AG04450 (cell line): Measurements from ENCODE around the gene PCAT6. TPM values are rescaled to one million over a fixed set of nuclear protein-coding genes. Genes with fewer than 3 reads are reported as not detected.
A peak's percentile ranks its signal among the peaks of the same experiment; 100 is the strongest.

Experiments
- CTCF ChIA-PET: fragments of 300-600, 350-600 bp; formaldehyde crosslinking; extraction: SDS; loops from one replicate; lab custom pipeline; 2022; ENCODE audit warnings: antibody characterized with exemption, inconsistent platforms; lab: Charles Lee
- POLR2A ChIA-PET: fragments of 350-600 bp; formaldehyde crosslinking; extraction: SDS; loops from one replicate; lab custom pipeline; 2021; ENCODE audit warnings: antibody characterized with exemption, inconsistent platforms; lab: Yijun Ruan, JAX
- DNase-seq: peaks from one replicate; pipeline ENCODE4 v3.0.0-alpha.2; 2011; ENCODE audit warnings: low read depth, low spot score
- H3K27ac ChIP-seq: one replicate; pipeline ENCODE4 v1.5.1; 2012; ENCODE audit warnings: low read depth, low read length, control low read depth
- H3K27me3 ChIP-seq: one replicate; pipeline ENCODE4 v1.6.0; 2012; ENCODE audit warnings: low read length; ENCODE audit not compliant: control insufficient read depth, insufficient read depth
- H3K4me3 ChIP-seq: 2 replicates; pipeline ENCODE4 v1.5.1; 2011; ENCODE audit warnings: mild to moderate bottlenecking, low read depth, low read length, control low read depth
- H3K9me3 ChIP-seq: 2 replicates; pipeline ENCODE4 v1.5.1; 2012; ENCODE audit warnings: low read length; ENCODE audit not compliant: control insufficient read depth, insufficient read depth
- CTCF ChIP-seq: IDR thresholded peaks from 2 replicates; pipeline ENCODE4 v1.5.1; 2011; ENCODE audit warnings: low read depth, low read length, control low read depth, inconsistent platforms
- polyA plus RNA-seq: library from polyadenylated mRNA; depleted of rRNA; stranded (reverse); fragments of >200 nt; gene quantifications from 2 replicates; pipeline ENCODE4 v1.2.3, GENCODE V29; 2011

PCAT6 gene
- polyA plus RNA-seq, 1 experiment = 3.0 TPM

GRCh38 chr1:202781180-202781579 is 29.6 kb upstream of the PCAT6 start:
- CTCF ChIA-PET = interaction anchor here (1.0 kb wide), 1 partner anchor 218 kb away, joined by 3 read pairs; no protein-coding TSS in a partner anchor
- POLR2A ChIA-PET = interaction anchor here (1.0 kb wide), 1 partner anchor 27 kb away, joined by 4 read pairs; the partner anchor contains the start of gene KDM5B

GRCh38 chr1:202786804-202787203 is 23.9 kb upstream of the PCAT6 start:
- no peak for DNase-seq
- H3K27me3 ChIP-seq = no peaks in the 10 kb centered on the region
- peak overlapping the region; percentile 39 for H3K27ac ChIP-seq
- ChIA-PET POLR2A (interaction anchor here (0.7 to 0.8 kb wide), 3 partner anchors 16 to 102 kb away, joined by 6 to 11 read pairs (median 8); no protein-coding TSS in a partner anchor), CTCF (no interaction called here)
- no peak overlapping the region for H3K4me3 ChIP-seq
- TF ChIP-seq CTCF = no peak
- no peaks in the 10 kb centered on the region for H3K9me3 ChIP-seq

More at GRCh38 chr1:202781180-202781579, 29.6 kb upstream of the PCAT6 start:
- Histone ChIP-seq H3K27ac (no peak overlapping the region), H3K9me3 (no peaks in the 10 kb centered on the region), H3K4me3 (no peak overlapping the region), H3K27me3 (no peaks in the 10 kb centered on the region)
- TF ChIP-seq CTCF = no peak
- DNase-seq = no peak

GRCh38 chr1:202788800-202789199 is 22.0 kb upstream of the PCAT6 start:
- DNase-seq = no peak
- no peak for TF ChIP-seq CTCF
- Histone ChIP-seq H3K4me3 (no peak overlapping the region), H3K27me3 (no peaks in the 10 kb centered on the region), H3K27ac (no peak overlapping the region), H3K9me3 (no peaks in the 10 kb centered on the region)
- ChIA-PET POLR2A (no interaction called here), CTCF (no interaction called here)

- CTCF ChIA-PET = no interaction called here
- POLR2A ChIA-PET = no interaction called here
- H3K27ac ChIP-seq = no peak overlapping the region
Observed at GRCh38 chr1:202791077-202791747, 19.5 kb upstream of the PCAT6 start.

More at GRCh38 chr1:202791077-202791747, 19.5 kb upstream of the PCAT6 start:
- Histone ChIP-seq H3K27me3 (no peaks in the 10 kb centered on the region), H3K4me3 (no peak overlapping the region), H3K9me3 (no peaks in the 10 kb centered on the region)
- TF ChIP-seq CTCF = no peak
- DNase-seq = no peak
